IMR-90 (cell line): ENCODE measurements around the gene EXOC4. TPM values are rescaled to one million over a fixed set of nuclear protein-coding genes. Genes with fewer than 3 reads are reported as not detected.

Source experiments
- ATAC-seq: fragments of 200-7000 bp; cut with Tn5 transposase; 2 replicates; pipeline ENCODE4 v1.9.1; 2020; ENCODE audit warnings: low read depth, mild to moderate bottlenecking, moderate library complexity
- BruUV-seq: library from RNA; stranded (reverse); fragments of 400-500 nt; replicated peaks from 2 replicates; lab custom pipeline; 2021; lab: Mats Ljungman, UMichigan
- CTCF ChIA-PET: fragments of 300-600 bp; formaldehyde crosslinking; extraction: SDS; loops from one replicate; lab custom pipeline; 2021; ENCODE audit warnings: antibody characterized with exemption; lab: Yijun Ruan, JAX
- POLR2A ChIA-PET: fragments of 300-600 bp; sonication (Branson Sonifier 250); formaldehyde crosslinking; loops from one replicate; lab custom pipeline; 2022; ENCODE audit warnings: antibody characterized with exemption; ENCODE audit not compliant: unreplicated experiment; lab: Charles Lee
- DNase-seq: peaks from one replicate; pipeline ENCODE4 v3.0.0; 2013
- H2AFZ ChIP-seq: replicated peaks from 2 replicates; pipeline ENCODE3; 2013; ENCODE audit warnings: low read length, mild to moderate bottlenecking; ENCODE audit not compliant: poor library complexity
- H2AK5ac ChIP-seq: 2 replicates; pipeline ENCODE4 v1.6.1; 2013; ENCODE audit warnings: low read depth, low read length, inconsistent platforms
- H2AK9ac ChIP-seq: replicated peaks from 2 replicates; pipeline ENCODE3; 2013; ENCODE audit warnings: mild to moderate bottlenecking, low read depth, low read length, moderate library complexity; ENCODE audit not compliant: poor library complexity
- H2BK120ac ChIP-seq: 2 replicates; pipeline ENCODE4 v1.6.1; 2013; ENCODE audit warnings: low read depth, low read length, inconsistent platforms
- H2BK15ac ChIP-seq: 3 replicates; pipeline ENCODE4 v1.6.1; 2013; ENCODE audit warnings: low read depth, low read length, inconsistent platforms
- H2BK20ac ChIP-seq: 2 replicates; pipeline ENCODE4 v1.6.1; 2013; ENCODE audit warnings: low read depth, mild to moderate bottlenecking, inconsistent platforms, low read length, moderate library complexity
- H2BK5ac ChIP-seq: 2 replicates; pipeline ENCODE4 v1.6.1; 2013; ENCODE audit warnings: mild to moderate bottlenecking, low read depth, low read length, inconsistent platforms; ENCODE audit not compliant: poor library complexity, severe bottlenecking
- H3K14ac ChIP-seq: replicated peaks from 2 replicates; pipeline ENCODE4 v1.6.1; 2013; ENCODE audit warnings: low read depth, low read length, inconsistent platforms
- H3K18ac ChIP-seq: 2 replicates; pipeline ENCODE4 v1.6.1; 2013; ENCODE audit warnings: low read depth, low read length, control low read depth
- H3K23ac ChIP-seq: 2 replicates; pipeline ENCODE4 v1.6.1; 2013; ENCODE audit warnings: low read depth, low read length, inconsistent platforms
- H3K27ac ChIP-seq: 2 replicates; pipeline ENCODE4 v1.5.1; 2013; ENCODE audit warnings: mild to moderate bottlenecking, control low read depth, low read length; ENCODE audit not compliant: insufficient read depth
- H3K27me3 ChIP-seq: 2 replicates; pipeline ENCODE4 v1.6.1; 2013; ENCODE audit warnings: low read length; ENCODE audit not compliant: control insufficient read depth, insufficient read depth
- H3K36me3 ChIP-seq: 2 replicates; pipeline ENCODE4 v1.6.1; 2013; ENCODE audit warnings: low read length, mixed read lengths; ENCODE audit not compliant: control insufficient read depth, insufficient read depth
- H3K4ac ChIP-seq: 2 replicates; pipeline ENCODE4 v1.6.1; 2013; ENCODE audit warnings: low read depth, low read length, inconsistent platforms
- H3K4me1 ChIP-seq: 2 replicates; pipeline ENCODE4 v1.6.1; 2013; ENCODE audit warnings: low read length, mixed read lengths; ENCODE audit not compliant: control insufficient read depth, insufficient read depth
- H3K4me2 ChIP-seq: 2 replicates; pipeline ENCODE4 v1.6.1; 2013; ENCODE audit warnings: low read depth, mild to moderate bottlenecking, control low read depth, low read length, moderate library complexity
- H3K4me3 ChIP-seq: 2 replicates; pipeline ENCODE4 v1.5.1; 2013; ENCODE audit warnings: low read depth, mild to moderate bottlenecking, control low read depth, low read length, moderate library complexity; ENCODE audit not compliant: insufficient read depth
- H3K56ac ChIP-seq: 2 replicates; pipeline ENCODE4 v1.6.1; 2013; ENCODE audit warnings: low read length, inconsistent platforms; ENCODE audit not compliant: insufficient read depth; ENCODE audit errors: extremely low read depth
- H3K79me1 ChIP-seq, 2 experiments: 2 replicates each; pipeline ENCODE4 v1.6.1; 2013; ENCODE audit warnings: low read length in 2 of 2, inconsistent platforms in 1 of 2, low read depth in 1 of 2
- H3K9ac ChIP-seq: 2 replicates; pipeline ENCODE4 v1.6.1; 2013; ENCODE audit warnings: low read depth, low read length, control low read depth
- H3K9me1 ChIP-seq: 2 replicates; pipeline ENCODE4 v1.6.1; 2013; ENCODE audit warnings: low read length, inconsistent platforms; ENCODE audit not compliant: insufficient read depth
- H3K9me3 ChIP-seq: 2 replicates; pipeline ENCODE4 v1.6.1; 2013; ENCODE audit warnings: low read length; ENCODE audit not compliant: control insufficient read depth, insufficient read depth
- H4K20me1 ChIP-seq: 2 replicates; pipeline ENCODE4 v1.6.1; 2013; ENCODE audit warnings: low read length, inconsistent platforms; ENCODE audit not compliant: insufficient read depth
- H4K5ac ChIP-seq: 2 replicates; pipeline ENCODE4 v1.6.1; 2013; ENCODE audit warnings: mild to moderate bottlenecking, low read depth, low read length, control low read depth
- H4K8ac ChIP-seq, 2 experiments: 2 replicates each; pipeline ENCODE4 v1.6.1; 2013; ENCODE audit warnings: low read depth in 2 of 2, low read length in 2 of 2, control low read depth in 1 of 2, inconsistent platforms in 1 of 2
- H4K91ac ChIP-seq: 2 replicates; pipeline ENCODE4 v1.6.1; 2013; ENCODE audit warnings: low read depth, low read length, inconsistent platforms; ENCODE audit not compliant: insufficient read depth
- CEBPB ChIP-seq: IDR thresholded peaks from 2 replicates; pipeline ENCODE4 v1.6.1; 2012; ENCODE audit warnings: low read depth, low read length, improper control_type of control experiment
- CHD1 ChIP-seq: IDR thresholded peaks from 2 replicates; pipeline ENCODE4 v1.6.1; 2012; ENCODE audit warnings: low read depth, low read length, improper control_type of control experiment
- FOS ChIP-seq: fragments of 150-350 bp; IDR thresholded peaks from 2 replicates; pipeline ENCODE4 v1.6.1; 2016; ENCODE audit warnings: low read depth, low read length
- RAD21 ChIP-seq: IDR thresholded peaks from 2 replicates; pipeline ENCODE4 v1.6.1; 2012; ENCODE audit warnings: low read length, improper control_type of control experiment
- RCOR1 ChIP-seq: IDR thresholded peaks from 2 replicates; pipeline ENCODE4 v1.6.1; 2012; ENCODE audit warnings: mild to moderate bottlenecking, low read length, improper control_type of control experiment; ENCODE audit not compliant: insufficient replicate concordance
- USF2 ChIP-seq: fragments of 150-350 bp; IDR thresholded peaks from 2 replicates; pipeline ENCODE4 v1.6.1; 2017; ENCODE audit warnings: mild to moderate bottlenecking, antibody characterized with exemption, low read length, low read depth
- WGBS, 2 experiments: methylation state at CpG; one replicate each; pipeline versions ENCODE4 v1.1.5 to v1.1.7; 2013; ENCODE audit warnings: missing lambda C conversion rate in 2 of 2; ENCODE audit not compliant: insufficient read length in 1 of 2; ENCODE audit errors: extremely low coverage in 2 of 2; 5-methylcytosine and 5-hydroxymethylcytosine counted together
- dilution Hi-C: fragments of 300-500 bp; cut with HindIII; formaldehyde crosslinking; loops from one replicate; pipeline ENCODE4 v1.14.3; 2018; ENCODE audit warnings: low sequenced_read_pairs; ENCODE audit not compliant: unreplicated experiment
- in situ Hi-C: fragments of 300-500 bp; cut with MboI; formaldehyde crosslinking; loops from 3 replicates; pipeline ENCODE4 v1.14.3; 2019; ENCODE audit warnings: low sequenced_read_pairs, inconsistent platforms, mixed read lengths
- intact Hi-C: fragments of 100-400 bp; cut with micrococcal nuclease; formaldehyde crosslinking; loops from 2 replicates; pipeline ENCODE4 v1.10.0; 2022
- polyA plus RNA-seq, 3 experiments: library from polyadenylated mRNA; depleted of rRNA; stranded (reverse); fragments of >200 nt; gene quantifications; 2 replicates each; pipeline ENCODE4 v1.2.3, GENCODE V29; 2012; ENCODE audit warnings: low replicate concordance in 1 of 3
- total RNA-seq: library from RNA; depleted of rRNA; stranded (reverse); fragments of >200 nt; gene quantifications from 2 replicates; pipeline ENCODE4 v1.2.3, GENCODE V29; 2012

Gene EXOC4
- total and polyA plus RNA-seq, 2 of the 4 experiments (the other 2 are of a cell fraction), result 25.4 to 94.6 TPM

DNA sequence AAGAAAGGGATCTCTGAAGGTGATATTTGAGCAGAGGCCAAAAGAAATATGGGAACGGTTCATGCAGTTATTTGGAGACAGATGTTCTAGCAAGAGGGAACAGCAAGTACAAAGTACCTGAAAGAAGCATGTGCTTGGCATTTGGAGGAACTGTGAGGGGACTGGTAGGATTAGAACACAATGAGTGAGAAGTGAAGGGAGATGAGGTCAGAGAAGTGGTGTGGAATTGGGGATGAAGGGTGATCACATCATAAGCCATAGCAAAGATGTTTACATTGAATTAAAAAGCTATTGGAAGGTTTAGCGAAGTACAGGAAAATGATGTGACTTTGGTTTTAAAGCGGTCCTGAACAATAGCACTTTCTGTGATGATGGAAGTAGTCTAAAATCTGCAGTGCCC, 471.8 kb downstream of the EXOC4 start:
- intact Hi-C loops, result no loop called here
- Histone ChIP-seq H3K4me1 (no peaks in the 10 kb centered on the region), H2BK120ac (no peak overlapping the region), H2AK5ac (no peak overlapping the region), H2BK5ac (no peak overlapping the region), H3K4ac (no peak overlapping the region), H2AFZ (no peak overlapping the region), H4K5ac (no peak overlapping the region), H3K18ac (no peak overlapping the region), H3K79me1 (no peaks in the 10 kb centered on the region), H3K36me3 (no peaks in the 10 kb centered on the region), H3K9me3 (no peaks in the 10 kb centered on the region), H3K9me1 (no peaks in the 10 kb centered on the region), H2AK9ac (no peak overlapping the region), H3K56ac (no peak overlapping the region), H2BK15ac (no peak overlapping the region), H3K9ac (no peak overlapping the region), H3K4me2 (no peak overlapping the region), H3K27ac (no peak overlapping the region), H3K4me3 (no peak overlapping the region), H4K20me1 (no peaks in the 10 kb centered on the region), H3K23ac (no peak overlapping the region), H3K27me3 (no peaks in the 10 kb centered on the region), H2BK20ac (no peak overlapping the region), H4K91ac (no peak overlapping the region), H4K8ac (no peak overlapping the region), H3K14ac (no peak overlapping the region)
- BruUV-seq, result no TSS peak
- WGBS, 2 experiments, result 71% methylated on average over 1 of the region's 3 CpGs; no CpG with 5 or more reads in 1 of the 2 experiments
- ChIA-PET POLR2A (no interaction called here), CTCF (interaction anchor here (0.6 kb wide), 1 partner anchor 790 kb away, joined by 3 read pairs; no protein-coding TSS in a partner anchor)
- no peak for TF ChIP-seq CHD1
- TF ChIP-seq RAD21, result no peak
- TF ChIP-seq RCOR1, result no peak
- TF ChIP-seq CEBPB, result no peak
- TF ChIP-seq FOS, result no peak
- no peak for TF ChIP-seq USF2
- no peak for DNase-seq
- in situ Hi-C loops, result no loop called here
- no peak for ATAC-seq
- dilution Hi-C loops, result no loop called here
